HG02943 (cell line): ENCODE results near the gene ERAP2.
A peak's percentile ranks its signal among the peaks of the same experiment; 100 is the strongest.
"Not testable (repeated sequence)": the region's sequence is repeated elsewhere in the genome, so short reads cannot be mapped to it uniquely, and the experiment has no call there.

Experiments used
- ATAC-seq: cut with Tn5 transposase; IDR thresholded peaks from one replicate; pipeline ENCODE4 v1.9.1; 2021; ENCODE audit warnings: mild to moderate bottlenecking, low read depth, moderate library complexity; ENCODE audit not compliant: unreplicated experiment

Gene ERAP2

DNA sequence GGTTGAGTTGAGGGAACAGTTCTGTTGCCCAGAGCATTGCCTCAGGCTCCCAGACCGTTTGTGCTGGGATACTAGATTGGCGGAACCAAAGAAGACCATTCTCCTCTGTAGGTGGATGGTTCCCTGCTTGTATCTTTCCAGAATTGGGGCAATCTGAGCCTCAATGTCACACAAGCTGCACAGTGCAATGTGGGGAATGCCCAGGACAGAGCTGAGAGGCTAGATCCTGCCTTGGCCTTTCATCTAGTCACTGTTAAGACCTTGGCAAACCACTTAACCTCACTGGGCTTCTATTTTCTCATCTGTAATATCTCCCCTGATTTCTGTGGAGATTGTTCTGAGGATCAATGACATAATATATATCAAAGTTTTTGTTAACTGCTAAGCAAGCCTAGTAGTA, 16.9 kb upstream of the ERAP2 start:
- ATAC-seq = no peak

DNA sequence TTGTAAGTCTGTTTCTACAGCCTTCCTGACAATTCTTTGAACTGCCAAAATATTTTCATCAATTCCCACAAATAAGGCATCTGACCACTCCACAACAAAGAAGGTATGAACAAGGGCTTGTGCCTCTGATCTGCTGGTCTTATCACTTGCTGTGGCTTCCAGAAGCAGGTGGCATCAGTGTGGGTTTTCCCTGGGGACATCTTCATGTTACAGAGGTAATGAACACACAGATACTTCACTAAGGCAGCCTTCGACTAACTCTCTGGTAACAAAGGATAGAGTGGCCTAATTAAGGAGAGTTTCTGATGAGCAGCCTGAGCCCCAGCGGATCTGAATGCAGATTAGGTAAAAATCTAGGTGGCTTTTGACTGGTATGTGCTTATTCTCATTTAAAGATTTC, 15.2 kb upstream of the ERAP2 start:
- no peak for ATAC-seq

DNA sequence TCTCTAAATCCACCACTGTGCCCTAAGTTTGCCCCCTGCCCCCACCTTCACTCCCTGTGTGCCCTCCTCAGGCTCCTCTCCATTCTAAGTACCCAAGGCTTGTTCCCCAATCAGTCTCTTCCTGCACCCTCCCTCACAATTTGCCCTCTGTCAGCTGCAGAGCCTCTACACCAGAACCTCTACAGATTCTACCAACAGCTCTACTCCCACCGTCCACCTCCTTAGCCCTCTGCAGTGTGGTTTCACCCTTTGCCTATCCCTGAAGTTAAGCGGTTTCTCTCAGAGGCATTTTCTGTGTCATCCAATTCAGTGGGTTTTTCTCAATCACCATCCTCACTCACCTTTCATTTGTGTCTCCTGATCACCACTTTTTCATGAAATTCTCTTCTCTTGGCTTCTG, 13.2 kb upstream of the ERAP2 start:
- ATAC-seq = no peak

DNA sequence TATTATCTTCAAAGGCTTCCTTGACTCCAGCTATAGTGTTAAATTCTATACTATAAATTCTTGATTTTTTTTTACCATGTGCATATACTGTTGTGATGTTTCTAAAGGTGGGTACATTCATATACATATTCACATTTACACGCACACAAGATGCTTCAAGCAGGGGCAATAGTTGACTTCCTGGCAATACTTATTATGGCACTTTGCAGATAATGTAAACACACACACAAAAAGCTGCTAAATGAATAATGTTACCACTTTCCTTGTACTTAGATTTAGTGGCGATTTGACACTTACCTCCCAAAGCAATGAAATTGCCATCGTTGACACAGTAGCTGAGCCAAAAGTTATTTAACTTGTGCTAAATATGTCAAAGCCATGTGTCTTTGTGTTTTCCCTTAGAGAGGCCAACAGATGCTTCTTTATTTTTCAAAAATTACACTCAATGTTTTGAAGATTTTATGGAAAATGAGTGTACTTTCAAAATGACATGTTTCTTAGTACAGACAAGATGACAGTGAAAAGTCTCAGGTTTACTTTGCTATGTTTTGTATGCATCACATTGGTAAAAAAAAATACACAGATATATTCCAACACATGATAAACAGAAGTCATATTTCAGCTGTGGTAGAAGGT, 12.2 kb upstream of the ERAP2 start:
- ATAC-seq = no peak

DNA sequence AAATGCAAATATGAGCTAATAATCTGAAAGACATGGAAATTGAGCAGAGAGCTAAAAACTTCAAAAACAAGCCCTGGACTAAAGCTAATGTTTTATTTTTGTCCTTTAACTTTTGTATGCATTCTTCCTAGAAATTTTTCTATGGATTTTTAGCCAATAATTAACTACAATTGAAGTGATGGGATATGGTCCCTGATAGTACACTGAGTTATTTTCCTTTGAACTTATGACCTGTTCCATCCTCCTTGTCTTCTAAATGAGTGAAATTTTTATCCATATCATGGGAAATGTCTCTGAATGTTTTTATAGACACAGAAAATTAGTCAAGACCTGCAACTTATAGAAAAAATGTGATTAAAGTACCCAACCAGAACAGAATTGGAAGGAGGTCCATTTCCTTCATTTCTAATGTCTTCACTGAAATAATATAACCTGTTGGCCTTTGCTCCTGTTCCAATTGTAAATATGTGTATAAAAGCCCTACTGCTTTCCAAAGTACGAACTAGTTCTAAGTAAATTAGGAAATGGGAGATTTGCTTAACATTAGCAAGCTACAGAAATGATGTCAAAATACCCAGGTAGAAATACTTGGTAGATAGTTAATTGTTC, 11.3 kb upstream of the ERAP2 start:
- ATAC-seq = no peak

DNA sequence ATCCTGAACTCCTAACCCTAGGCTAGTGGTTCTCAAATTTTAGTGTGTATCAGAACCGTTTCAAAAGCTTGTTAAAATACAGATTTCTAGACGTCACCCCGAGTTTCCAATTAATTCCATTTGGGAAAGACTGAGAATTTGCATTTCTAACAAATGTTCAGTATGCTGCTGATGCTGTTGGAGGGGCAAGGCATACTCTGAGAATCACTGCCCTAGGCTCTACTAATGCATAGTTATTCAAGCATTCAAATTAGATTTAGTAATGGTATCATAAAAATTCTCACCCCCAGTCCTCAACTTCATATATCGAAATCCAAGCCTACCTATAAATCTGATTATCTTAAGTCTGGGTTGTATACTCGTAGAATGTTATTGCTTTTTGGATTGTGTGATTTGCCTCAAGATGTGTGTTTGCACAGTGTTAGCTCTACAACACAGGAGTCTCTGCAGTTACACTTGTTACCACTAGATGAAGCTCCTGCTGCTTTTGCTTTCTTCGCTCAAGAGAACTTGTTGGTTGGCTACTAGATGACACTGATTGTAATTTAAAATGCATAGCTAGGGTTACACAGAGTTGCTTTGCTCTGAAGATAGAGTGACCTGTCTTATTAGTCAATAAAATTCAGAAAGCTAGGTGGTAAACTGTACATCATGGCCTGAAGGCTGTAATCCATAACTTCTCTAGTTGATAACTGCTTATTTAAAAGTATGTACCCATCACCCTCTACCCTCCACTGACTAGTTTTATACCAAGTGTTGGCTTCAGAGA, 7.5 kb upstream of the ERAP2 start:
- ATAC-seq = peak; percentile 71

DNA sequence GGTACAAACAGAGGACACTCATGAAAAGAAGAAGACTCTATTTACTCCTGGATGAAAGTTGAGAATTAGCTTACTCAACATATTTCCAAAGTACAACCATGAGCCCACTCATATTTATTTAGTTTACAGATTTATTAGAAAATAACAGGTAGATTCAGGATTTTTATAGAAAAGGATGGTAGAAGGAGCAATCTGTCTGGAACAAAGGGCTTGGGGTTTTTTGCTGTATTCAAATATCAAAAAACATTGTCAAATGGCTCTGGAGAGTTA, 7.0 kb upstream of the ERAP2 start:
- ATAC-seq = no peak

DNA sequence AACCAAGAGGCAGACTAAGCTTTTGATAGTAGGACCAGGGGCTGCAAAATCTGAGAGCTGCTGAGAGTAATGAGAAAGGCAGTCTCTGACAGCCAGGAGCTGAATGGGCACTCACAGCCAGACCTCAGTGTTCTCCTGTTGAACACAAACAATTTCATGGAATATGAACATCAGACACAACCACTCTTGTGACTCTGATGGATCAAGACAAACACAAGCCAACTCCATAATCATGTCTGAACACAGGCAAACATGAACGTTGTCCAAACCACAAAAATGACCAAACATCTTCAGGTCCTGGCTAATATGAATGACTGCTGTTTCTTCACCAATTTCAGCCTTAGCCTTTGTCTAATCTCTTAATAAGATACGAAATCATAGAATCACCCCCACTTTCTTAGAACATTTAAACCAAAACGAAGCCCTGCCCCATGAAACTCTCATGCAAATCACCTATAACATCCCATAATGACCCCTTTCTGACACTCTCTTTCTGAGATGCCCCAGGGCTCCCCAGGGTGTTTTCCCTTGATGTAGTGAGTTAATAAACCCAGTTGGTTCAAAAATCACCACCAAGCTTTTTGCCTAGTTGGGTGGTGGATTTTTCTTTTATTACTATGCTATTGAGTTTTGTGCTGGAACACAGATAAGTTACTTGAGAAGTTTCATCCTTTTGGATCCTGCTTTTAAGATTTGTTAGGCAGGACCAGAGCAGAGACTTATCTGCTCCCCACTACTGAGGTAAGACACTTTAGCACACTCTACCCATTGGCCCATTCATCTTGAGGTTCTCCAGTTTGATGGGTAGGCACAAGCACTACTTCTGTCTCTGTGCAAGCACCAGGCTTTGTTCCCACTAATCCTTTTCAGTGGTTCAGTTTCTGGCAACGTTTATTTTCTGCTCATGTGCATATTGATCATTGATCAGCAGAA, 5.9 kb upstream of the ERAP2 start:
- ATAC-seq = peak; percentile 58

DNA sequence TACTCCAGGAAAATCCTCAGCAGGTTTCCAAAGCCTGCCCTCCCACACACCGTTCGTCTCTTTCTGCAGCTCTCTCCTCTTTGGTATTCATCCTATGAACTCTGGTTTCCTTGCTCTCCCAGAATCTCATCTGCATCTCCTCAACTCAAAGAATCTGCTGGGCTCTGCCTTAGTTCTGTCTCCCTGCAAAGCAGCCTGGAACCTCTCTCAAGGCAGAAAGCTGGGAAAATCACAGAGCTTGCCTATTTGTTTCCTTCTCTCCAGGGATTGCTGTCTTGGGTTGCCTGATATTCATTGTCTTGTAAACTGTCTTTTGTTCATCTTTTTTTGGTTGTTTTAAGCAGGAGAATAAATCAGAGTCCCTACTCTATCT, 5.3 kb upstream of the ERAP2 start:
- ATAC-seq = no peak

DNA sequence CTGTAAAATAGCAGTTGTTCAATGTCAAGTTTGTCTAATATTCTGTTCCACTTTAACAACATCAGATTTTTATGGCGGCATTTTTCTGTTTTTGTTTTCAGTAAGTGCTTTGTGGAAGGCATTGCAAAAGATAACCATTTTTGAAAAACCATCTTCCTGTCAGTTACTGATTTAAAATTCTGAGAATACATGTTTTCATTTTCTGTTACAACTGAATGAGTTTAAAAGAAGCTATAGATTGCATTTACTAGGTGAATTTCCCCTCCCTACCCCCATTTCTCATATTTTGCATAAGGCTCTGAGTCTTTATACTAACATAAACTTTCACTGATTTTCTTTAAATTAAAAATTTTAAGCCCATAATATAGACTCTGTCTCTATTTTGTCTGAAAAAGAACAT, 4.6 kb upstream of the ERAP2 start:
- no peak for ATAC-seq

DNA sequence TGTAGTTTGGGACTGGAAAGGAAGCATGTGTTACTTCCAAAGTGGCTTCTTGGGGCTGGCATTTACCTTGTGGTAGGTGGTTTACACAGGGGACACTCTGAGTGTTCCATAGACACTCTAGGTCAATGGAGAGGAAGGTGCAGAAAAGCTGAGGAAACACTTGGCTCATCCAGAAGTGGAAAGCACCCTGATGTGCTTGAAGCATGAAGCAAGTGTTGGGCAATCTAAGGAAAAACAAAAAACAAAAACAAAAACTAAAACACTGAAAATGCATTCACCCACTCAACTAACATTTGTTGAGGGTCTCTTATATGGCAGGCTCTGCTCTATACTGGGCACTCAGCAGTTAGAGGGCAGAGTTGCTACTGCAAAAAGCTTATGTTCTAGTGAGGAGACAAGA, 2.9 kb upstream of the ERAP2 start:
- ATAC-seq = no peak

DNA sequence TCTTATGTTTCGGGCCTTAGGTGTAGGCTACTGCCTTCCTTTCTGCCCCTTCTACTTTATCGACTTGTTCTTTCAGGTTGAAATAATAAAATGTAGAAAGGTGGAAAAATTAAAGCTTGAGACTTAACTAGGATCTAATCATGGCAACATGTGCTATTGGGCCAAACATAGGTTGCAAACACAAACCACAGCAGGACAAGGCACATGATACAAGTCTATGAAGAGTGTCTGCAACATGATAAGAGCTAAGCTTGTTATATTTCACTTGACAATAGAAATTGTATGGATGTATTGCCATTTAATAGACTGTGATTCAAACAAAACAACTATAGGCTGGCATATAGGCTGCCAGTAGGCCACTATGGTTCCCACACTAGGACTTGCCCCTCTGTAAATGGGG, 1.7 kb upstream of the ERAP2 start:
- no peak for ATAC-seq

DNA sequence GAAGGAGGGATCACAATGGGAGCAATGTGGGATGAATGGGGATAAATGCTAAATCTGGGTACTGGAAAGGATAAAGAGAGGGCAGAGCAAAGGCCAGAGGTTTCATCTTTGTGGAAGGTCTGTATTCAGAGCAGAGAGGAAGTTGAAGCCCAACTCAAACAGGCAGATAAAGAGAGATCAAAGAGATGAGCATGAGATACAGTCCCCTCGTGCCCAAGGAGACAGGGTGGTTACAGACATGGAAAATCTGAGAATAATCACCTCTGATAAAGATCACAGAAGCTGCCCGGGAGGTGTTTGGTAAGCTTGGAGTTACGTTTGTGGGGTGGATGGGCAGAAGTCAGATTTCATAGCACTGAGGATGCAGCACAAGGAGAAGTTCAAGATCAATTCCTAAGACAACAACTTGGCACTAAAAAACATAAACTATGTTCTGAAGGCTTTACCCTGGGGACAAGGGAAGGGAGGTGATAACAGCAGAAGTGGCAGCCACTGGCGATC, 459 bp upstream of the ERAP2 start:
- no peak for ATAC-seq

DNA sequence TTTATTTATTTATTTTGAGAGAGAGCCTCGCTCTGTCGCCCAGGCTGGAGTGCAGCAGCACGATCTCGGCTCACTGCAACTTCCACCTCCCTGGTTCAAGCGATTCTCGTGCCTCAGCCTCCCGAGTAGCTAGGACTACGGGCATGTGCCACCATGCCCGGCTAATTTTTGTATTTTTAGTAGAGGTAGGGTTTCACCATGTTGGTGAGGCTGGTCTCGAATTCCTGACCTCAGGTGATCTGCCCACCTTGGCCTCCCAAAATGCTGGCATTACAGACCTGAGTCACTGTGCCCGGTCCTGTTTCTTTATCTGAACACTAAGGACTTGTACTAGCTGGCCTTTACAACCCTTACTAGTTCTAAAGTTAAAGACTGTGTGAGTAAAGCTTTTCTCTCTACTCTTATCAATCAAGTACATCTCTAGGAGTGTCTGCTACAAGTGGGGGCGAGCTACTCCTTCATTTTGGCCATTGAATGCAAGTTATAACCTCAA, 723 bp downstream of the ERAP2 start:
- not testable (repeated sequence) for ATAC-seq

DNA sequence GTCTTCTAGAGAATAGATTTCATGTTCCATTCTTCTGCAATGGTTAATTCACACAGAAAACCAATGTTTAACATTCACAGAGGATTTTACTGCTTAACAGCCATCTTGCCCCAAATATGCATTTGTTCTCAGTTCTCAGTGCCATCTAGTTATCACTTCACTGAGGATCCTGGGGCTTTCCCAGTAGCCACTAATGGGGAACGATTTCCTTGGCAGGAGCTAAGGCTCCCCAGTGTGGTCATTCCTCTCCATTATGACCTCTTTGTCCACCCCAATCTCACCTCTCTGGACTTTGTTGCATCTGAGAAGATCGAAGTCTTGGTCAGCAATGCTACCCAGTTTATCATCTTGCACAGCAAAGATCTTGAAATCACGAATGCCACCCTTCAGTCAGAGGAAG, 3.4 kb downstream of the ERAP2 start:
- no peak for ATAC-seq

DNA sequence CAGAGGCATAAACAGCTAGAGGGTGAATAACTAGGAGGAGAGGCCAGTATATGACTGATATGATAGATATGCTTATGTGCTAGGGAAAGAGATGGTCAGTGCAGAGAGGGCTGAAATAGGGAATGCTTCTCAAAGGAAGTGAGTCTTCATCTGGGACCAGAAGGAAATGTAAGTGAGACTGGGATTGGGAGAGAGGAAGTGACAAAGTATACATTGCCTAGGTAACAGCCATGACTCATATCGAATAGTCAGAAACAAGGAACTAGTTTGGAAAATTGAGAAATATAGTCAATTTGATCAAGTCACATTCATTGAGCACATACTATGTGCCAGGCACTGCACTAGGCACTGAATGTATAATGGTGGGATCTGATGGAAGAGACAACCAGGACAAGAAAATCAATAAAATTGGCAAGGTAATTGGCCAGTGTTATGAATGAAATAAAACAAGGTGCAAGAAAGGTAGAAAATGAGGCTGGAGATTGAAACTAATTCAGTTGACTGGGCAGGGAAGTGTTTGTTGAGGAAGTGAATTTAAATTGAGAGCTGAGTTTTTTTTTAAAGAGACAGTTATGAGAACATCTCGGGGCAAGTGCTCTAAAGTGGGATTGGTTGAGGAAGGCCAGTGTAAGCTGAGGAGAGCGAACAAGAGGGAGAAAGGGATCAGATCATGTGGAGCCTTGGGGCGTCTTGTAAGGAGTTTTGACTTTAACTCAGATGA, 4.3 kb downstream of the ERAP2 start:
- no peak for ATAC-seq

DNA sequence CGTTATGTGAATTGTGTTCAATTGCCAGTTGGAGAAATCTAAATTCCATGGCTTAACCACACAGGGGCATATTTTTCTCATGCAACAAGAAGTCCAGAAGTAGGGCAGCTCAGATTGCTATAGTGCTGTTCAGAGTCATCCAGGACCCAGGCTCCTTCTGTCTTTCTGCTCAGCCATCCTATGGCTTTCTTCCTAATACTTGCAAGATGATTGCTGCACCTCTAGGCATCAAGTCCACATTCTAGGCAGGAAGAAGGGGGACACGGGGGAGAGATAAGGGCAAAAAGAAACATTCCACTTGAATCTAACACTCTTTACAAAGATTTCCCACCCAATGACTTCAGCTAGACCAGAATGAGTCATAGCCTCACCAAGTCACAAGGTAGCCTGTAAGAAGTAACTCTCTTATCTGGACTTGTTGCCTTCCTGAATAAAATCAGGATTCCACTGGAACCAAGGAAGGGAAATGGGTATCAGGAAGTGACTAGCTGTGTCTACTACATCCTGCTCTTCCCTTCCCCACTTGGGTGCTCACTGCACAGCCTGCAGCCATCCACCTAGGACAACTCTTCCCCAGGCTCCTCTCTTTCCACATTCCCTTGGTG, 5.3 kb downstream of the ERAP2 start:
- no peak for ATAC-seq

DNA sequence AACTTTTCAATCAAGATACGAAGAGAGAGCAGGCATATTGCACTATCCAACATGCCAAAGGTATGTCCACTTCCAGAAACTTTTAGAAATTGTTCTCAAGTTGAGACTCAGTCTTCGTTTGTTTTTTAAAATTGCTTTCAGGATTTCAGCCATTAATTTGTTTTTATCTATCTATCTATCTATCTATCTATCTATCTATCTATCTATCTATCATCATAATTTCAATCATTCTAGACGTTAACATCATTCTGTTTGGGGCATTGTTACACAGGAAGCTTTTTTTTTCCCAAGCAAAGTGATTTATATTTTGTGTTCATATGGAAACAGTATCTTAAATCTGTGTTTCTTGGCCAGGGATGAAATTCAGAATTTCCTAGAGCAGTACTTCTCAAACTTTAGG, 7.6 kb downstream of the ERAP2 start:
- no peak for ATAC-seq

DNA sequence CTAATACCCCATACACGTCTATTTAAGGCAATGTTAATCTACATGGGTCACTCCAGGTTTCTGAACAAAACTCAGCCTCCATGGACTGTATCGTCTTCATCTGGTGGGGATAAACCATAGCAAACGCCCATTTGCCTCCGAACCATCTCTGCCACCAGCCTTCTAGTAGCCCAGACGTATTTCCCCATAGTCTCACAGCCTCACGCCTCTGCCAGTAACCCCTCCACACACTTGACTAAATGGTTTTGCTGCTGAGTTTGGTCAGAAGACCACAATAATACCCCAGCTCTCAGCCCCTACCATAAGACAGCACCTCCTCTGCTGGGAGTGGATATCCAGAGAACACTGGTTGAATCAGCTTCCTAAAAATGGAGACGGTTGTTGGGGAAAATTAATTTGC, 8.7 kb downstream of the ERAP2 start:
- ATAC-seq = no peak
